AG04449 (cell line): ENCODE measurements around the gene RNPEP.
"Not testable (repeated sequence)": the region's sequence is repeated elsewhere in the genome, so short reads cannot be mapped to it uniquely, and the experiment has no call there.

ENCODE experiments used
- CTCF ChIA-PET: fragments of 350-600 bp; formaldehyde crosslinking; extraction: SDS; loops from one replicate; lab custom pipeline; 2021; ENCODE audit warnings: antibody characterized with exemption; lab: Yijun Ruan, JAX
- POLR2A ChIA-PET: fragments of 400-600, 350-600 bp; formaldehyde crosslinking; extraction: SDS; loops from one replicate; lab custom pipeline; 2020; ENCODE audit warnings: antibody characterized with exemption, inconsistent platforms; lab: Yijun Ruan, JAX
- DNase-seq: peaks from one replicate; pipeline ENCODE4 v3.0.0-alpha.2; 2010; ENCODE audit warnings: low read depth, low spot score
- H3K4me3 ChIP-seq: 2 replicates; pipeline ENCODE4 v1.5.1; 2011; ENCODE audit warnings: low read depth, mild to moderate bottlenecking, control low read depth, low read length
- CTCF ChIP-seq: IDR thresholded peaks from one replicate; pipeline ENCODE4 v1.5.1; 2011; ENCODE audit warnings: mild to moderate bottlenecking, moderate library complexity, low read length, control low read depth, inconsistent platforms; ENCODE audit not compliant: insufficient read depth; ENCODE audit errors: missing control alignments

RNPEP gene

GRCh38 chr1:202017749-202018467, 35.5 kb downstream of the RNPEP start:
- TF ChIP-seq CTCF, result no peak
- POLR2A ChIA-PET, result interaction anchor here (1.6 kb wide), 1 partner anchor 17 kb away, joined by 6 read pairs; no protein-coding TSS in a partner anchor
- H3K4me3 ChIP-seq, result no peak overlapping the region
- CTCF ChIA-PET, result interaction anchor here (2.0 to 24.4 kb wide), 4 partner anchors 9 to 116 kb away, joined by 7 to 956 read pairs (median 168); partner anchors contain the start of gene GPR37L1
- no peak for DNase-seq

GRCh38 chr1:202018468-202019234, 36.2 kb downstream of the RNPEP start:
- DNase-seq, result no peak
- CTCF ChIA-PET, result interaction anchor here (2.0 to 24.4 kb wide), 4 partner anchors 9 to 115 kb away, joined by 7 to 956 read pairs (median 168); partner anchors contain the start of gene GPR37L1
- POLR2A ChIA-PET, result interaction anchor here (0.6 to 1.6 kb wide), 2 partner anchors 10 to 16 kb away, joined by 3 to 6 read pairs; no protein-coding TSS in a partner anchor
- H3K4me3 ChIP-seq, result no peak overlapping the region
- TF ChIP-seq CTCF, result no peak

GRCh38 chr1:202019235-202019558, 36.7 kb downstream of the RNPEP start:
- CTCF ChIA-PET, result interaction anchor here (0.6 to 14.6 kb wide), 3 partner anchors 8 to 115 kb away, joined by 3 to 179 read pairs (median 3); no protein-coding TSS in a partner anchor
- not testable (repeated sequence) for H3K4me3 ChIP-seq, DNase-seq
- POLR2A ChIA-PET, result interaction anchor here (0.6 kb wide), 1 partner anchor 9 kb away, joined by 3 read pairs; no protein-coding TSS in a partner anchor

GRCh38 chr1:202023001-202023433, 40.6 kb downstream of the RNPEP start:
- DNase-seq, result no peak
- CTCF ChIA-PET, result interaction anchor here (0.9 to 3.4 kb wide), 7 partner anchors 11 to 126 kb away, joined by 3 to 14 read pairs (median 4); no protein-coding TSS in a partner anchor
- no peak for TF ChIP-seq CTCF
- H3K4me3 ChIP-seq, result no peak overlapping the region
- POLR2A ChIA-PET, result no interaction called here

GRCh38 chr1:202029171-202029665, 46.8 kb downstream of the RNPEP start:
- TF ChIP-seq CTCF, result no peak
- CTCF ChIA-PET, result interaction anchor here (1.3 to 1.5 kb wide), 2 partner anchors 29 to 90 kb away, joined by 4 to 6 read pairs; no protein-coding TSS in a partner anchor
- no peak overlapping the region for H3K4me3 ChIP-seq
- POLR2A ChIA-PET, result no interaction called here
- peak; percentile 63 for DNase-seq

GRCh38 chr1:202029727-202030126, 47.3 kb downstream of the RNPEP start:
- no peak for TF ChIP-seq CTCF
- ChIA-PET POLR2A (no interaction called here), CTCF (no interaction called here)
- no peak for DNase-seq
- H3K4me3 ChIP-seq, result no peak overlapping the region
